ENCODE data around the gene SEMA5A.
A peak's percentile ranks its signal among the peaks of the same experiment; 100 is the strongest.

SEMA5A gene

DNA sequence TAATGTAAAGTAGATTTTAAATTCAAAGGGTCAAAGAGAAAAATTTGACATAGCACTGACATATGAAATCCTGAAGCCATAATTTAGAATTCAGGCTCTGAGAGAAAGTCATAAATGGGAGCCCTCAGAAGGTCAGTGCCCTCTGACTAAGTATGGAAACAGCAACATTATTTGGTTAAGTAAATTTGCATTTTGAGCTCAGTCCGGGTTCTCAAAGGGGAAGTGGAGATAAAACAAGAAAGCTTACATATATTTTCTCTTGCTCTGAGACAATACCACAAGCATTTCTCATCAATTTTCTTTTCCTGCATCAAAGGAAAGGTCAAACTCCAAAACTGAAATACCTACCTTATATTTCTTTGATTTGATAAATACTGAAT is 348.0 kb downstream of the SEMA5A start:
- peak; percentile 91 for DNase-seq

DNA sequence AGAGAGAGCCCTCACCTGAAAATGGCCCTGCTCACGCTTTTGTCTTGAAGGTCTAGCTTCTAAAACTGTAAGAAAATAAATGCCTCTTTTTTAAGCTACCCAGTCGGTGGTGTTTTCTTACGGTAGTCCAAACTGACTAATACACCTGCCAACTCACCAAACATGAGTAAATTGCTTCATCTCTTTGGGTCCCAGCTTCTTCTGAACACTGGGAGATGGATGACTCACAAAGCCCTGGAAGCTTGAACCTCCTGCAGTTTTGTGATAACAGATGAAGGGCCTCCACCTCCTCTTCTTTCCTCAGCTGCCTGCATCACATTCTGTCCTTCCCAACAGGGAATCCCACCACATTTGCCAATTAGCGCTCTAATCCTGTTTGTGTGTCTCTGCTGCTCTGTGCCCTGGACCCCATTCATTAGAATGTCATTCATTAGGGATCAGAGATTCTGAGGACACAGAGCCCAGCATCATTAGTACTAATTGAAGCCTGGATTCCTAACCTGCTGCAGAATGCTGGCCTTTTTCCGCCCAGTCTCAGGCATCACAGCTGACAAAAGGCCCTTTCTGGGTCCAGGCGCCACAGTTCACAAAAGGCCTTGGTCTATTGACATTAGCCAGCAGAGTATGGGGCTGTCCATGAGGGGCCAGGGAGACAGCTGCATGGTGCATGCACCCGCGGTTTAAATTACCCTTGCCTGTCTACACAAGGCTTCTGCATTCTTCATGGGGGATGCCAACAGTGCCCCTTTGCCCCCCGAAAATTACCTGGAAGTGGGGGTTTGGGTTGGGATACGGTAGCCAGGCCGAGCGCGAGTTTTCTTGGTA is 349.3 kb downstream of the SEMA5A start:
- DNase-seq = no peak

DNA sequence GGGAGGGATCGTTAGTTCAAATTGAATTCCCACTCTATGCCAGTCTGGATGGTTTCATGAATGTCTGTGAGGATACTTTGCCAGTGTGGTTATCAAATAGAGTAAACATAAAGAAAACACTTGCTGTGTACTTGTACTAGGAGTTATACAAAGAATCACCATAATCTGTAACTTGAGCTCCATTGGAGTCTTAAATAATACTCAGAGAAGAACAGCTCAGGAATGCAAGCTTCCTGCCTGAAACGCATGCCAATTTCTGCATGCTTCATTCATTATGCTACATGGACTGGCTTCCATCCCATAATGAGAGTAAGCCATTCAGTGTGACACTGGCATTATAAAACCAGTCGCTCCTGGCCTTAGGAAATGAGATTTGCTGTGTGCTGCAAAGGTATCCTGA is 351.4 kb downstream of the SEMA5A start:
- DNase-seq = no peak

DNA sequence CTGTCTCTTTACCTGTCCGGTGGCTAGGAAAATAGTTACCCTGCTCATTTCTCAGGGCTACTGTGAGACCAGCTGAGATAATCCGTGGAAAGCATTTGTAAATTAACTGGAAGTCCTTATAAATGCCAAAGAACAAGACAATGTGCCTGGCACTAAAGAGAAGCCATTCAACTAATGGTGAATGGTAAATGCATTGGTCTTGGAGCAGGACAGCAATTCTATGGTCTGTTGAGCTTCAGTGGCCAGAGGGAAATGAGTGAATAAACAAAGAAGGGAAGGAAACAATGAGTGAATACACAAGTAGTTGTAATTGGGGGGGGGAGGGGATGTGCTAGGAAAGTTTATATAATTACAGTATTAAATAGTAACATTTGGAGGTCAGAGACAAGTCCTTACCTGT is 353.6 kb downstream of the SEMA5A start:
- peak; percentile 47 for DNase-seq

DNA sequence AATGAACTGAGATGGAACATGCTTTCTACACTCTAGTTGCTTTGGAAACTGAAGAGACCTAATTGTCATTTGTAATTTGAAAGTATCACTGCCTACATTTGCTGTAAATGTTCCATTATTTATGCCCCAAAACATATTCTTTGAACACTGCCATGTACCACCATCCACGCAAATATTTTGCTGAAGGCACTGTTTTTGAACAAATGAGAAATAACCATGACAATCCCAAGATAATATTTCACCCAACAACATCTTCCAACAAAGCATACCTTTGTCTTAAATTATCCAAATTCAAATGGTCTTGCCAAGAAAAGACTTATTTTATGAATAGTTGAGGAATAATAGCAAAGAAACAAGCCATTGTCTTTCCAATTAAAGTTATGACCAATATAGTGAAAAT is 356.2 kb downstream of the SEMA5A start:
- no peak for DNase-seq

DNA sequence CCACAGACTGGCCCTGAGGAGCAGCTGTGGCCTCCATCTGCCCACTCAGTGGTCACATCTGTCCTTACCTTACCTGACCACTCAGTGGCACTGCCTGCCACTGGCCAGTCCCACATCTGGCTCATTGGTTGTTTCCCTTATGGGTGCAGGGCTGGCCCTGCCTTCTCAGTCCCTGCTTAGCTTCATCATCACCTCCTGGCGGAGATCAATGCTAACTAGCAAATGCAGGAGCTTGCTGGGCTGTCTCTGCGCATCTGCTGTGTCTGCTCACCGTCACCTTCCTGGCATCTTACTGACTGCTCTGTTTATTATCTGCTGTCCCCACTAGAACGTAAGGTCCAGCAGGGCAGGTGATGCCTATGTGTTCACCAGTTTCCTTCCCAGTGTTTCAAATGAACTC is 356.9 kb downstream of the SEMA5A start:
- DNase-seq = no peak

DNA sequence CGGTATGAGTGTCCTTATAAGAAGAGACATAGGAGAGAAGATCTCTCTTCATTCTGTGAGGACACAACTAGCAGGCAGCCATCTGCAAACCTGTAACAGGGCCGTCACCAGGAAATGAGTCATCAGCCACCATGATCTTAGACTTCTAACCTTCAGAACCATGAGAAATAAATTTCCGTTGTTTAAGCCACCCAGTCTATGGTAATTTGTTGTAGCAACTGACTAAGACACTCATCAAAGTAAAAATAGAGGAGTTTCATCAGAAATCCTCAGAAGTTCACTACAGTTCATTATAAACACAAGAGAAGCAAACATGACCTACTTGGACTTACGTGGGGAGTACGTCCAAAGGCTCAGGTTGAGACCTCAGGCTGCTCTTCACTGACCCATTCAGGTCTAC is 357.7 kb downstream of the SEMA5A start:
- no peak for DNase-seq

DNA sequence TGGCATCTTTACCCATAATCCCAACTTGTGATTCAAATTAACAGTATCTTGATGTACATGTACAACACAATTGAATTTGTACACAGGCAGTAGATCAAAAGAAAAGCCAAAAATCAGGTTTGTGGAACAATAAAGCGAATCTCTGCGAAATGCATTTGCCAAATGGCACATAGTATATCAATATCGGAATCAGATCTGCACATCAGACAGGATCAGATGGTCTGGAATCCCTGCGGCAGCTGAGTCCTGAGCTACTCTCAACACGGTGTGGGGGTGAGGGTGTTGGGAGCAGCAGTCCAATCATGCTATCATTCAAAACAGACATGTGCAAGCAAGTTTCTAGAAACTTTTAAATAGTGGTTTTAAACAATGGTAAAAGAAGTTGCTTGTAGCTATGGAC is 358.3 kb downstream of the SEMA5A start:
- no peak for DNase-seq

DNA sequence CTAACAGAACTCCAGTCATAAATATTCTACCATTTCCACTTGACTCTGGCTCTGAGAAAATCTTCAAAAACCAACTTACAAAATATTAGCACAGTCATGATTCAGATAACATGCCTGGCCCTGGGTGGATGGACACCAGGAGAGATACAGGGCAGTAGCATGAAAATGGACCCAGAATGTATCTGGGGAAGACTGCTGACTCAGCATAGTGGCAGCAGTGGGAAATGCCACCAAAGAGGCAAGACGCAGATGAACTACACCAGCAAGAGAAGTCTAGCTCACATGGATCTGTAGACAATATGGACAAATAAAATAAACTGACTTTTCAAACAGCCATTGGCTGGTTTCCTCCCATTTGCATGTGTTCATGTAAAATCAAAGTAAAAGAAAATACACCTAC is 359.8 kb downstream of the SEMA5A start:
- DNase-seq = no peak

DNA sequence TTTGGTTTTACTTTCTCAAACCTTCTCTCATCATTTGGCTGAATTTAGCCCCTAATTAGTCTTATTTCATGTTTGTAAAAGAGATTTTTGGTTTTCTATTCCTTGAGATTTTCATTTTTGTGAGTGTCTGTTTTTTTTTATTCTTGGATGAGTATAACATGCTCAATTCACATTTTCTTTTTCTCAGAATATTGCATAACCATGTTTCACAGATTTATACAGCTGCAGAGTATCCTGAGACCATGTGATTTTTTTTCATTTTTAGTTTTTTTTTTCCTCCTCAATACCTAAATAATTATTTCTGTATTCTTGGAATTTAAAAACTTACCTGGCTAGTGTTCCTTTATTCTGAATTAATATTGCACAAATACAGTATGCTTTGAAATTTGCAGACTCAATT is 361.9 kb downstream of the SEMA5A start:
- no peak for DNase-seq

DNA sequence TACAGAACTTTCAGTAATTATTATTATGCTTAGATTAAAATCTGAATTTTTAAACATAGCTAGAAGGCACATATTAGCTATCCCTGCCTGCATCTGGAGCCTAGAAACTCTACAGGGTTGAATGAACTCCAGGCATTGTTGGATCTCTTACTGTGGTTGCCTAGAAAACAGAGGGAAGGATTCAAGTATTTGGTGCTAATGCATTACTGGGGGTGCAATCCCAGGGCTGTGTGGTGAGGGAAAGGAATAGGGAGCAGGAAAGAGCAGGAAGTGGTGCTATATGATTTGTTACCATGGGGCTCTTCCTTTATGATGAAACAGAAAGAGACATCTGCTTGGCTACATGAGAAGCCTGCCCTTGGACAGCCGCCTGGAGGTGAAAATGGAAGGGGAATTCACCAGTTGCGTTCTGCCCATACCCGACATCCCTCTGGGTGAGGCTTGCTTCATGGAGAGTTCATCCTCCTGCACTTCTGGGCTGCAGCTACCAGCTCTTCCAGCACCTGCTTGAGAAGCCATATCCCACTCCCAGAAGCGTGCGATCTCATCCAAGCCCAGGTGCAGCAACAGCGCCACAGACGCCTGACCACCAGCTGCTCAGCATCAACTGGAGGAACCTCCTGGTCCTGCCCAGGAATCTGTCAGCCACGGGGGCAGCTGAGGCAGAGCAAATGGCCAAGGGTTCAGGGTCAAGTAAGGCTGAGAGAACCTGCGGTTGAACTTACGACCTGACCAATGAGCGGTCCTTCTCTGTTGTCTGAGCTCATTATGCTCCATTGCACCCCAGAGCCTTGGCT is 362.8 kb downstream of the SEMA5A start:
- no peak for DNase-seq

DNA sequence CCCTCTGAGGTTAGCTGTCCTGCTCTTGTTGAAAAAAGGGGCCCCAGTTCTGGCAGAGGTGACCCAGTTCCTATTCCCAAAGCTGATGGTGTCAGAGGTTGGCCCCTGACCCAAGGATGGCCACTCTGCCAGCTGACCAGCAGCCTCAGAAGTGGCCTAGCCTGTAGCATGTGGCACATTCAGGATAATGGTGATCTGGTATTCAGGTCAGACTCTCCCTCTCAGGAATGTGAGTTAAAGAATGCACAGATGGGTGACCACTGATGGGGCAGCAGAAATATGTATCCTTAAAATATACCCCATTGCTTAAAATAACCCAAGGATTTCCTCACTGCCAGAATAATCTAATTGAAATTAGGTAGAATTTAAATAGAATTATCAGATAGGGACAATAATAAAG is 369.2 kb downstream of the SEMA5A start:
- no peak for DNase-seq

DNA sequence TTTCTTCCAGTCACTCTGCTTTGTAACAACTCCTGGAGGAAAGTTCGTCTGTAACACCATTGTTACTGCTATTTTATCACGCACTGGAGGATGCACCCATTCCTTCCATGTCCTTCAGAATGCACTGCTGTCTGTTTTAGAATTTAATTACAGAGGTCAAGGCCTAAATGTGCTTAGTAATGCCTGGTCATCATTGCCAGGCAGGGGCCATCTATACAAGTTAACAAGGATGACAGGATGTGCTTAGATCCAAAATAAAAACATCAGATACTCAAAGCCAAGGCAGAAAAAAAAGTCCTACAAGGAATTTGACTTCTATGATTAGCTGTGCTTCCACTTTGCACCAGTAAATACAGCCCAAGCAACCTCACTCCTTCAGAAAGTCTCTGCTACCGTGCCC is 371.4 kb downstream of the SEMA5A start:
- no peak for DNase-seq

DNA sequence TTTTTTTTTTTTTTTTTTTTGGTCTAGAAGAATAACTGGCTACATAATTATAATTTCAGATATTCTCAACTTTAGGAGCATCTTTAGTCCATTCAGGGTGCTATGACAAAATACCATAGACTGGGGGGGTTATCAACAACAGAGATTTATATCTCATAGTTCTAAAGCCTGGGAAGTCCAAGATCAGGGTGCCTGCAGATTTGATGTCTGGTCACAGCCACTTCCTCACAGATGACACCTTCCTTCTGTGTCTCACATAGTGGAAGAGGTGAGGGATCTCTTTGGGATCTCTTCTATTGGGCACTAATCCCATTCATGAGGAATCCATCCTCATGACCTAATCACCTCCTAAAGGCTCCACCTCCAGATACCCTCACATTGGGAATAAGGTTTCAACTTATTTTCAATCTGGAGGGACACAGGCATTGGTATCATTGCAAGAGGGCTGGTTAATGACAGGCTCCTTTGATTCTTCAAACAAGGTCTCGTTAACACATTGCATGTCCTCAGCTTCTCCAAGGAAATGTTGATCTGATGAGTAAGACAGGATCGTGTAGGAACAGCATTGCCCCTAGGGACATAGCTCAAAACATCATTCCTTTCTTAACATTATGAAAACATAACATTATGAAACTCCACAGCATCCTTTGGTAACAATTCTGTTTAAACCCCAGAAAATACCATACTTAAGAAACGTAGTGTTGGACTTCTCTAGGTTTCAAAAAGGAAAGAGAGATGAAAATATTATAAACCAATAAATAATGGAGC is 372.4 kb downstream of the SEMA5A start:
- DNase-seq = no peak

DNA sequence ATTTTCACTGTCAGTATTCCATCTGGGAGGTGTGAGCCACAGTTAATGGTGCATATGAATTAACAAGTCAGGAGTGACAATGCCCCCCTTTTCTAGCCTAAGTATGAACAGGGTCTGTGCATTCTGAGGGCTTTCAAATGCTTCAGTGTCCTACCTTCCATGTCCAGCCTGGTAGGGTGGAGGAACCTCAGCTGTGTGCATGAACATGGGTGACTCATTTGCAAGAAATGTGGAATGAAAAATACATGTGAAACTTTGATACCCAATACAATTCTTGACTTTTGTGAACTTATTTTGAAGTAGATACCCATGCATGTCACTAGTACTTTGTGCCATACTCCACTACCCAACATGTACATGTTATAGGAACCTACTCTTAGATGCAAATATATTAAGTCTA is 375.8 kb downstream of the SEMA5A start:
- DNase-seq = no peak

DNA sequence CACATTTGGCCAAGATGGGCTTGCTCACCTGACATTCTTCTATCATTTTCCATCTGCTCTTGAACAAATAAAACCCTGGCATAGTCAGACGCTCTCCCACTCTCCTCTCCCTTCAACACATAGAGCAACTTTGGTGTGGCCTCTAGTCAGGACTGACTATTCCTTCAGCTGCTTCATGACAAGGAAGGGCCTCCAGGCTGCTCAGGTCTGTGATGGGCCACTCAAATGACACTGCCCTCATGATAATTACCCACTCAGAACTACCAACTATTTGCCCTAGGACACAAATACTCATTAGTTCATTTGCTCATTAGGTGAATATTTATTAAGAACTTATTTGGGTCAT is 376.3 kb downstream of the SEMA5A start:
- DNase-seq = no peak

DNA sequence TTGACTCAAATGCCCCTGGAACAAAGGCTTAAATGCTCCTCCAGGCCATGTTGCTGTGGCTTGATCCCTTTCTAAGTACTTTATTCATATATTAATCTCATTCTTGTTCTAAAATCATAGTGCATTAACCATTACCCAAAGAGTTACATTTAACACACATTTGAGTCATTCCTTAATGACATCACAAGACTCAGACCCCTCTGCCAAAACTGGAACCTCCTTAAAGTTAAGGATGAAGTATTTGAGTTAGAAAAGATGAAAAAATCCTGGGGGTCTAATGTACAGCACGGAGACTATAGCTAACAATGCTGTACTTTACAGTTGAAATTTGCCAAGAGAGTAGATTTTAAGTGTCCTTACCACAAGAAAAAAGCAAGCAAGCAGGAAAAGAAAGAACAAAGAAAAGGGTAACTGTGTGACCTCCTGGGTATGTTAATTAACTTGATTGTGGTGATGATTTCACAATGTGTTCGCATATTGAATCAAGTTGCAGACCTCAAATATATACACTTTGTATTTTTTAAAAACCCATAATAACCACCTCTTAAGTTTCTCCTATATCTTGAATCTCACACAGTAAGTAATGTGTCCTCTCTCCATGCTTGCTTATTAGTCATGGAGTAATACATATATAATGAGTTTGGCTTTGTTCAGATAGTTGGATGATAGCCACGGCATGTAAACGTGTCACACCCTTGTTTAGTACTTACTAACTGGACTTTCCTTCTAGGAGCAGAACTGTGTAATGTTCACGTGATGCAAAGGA is 376.9 kb downstream of the SEMA5A start:
- DNase-seq = no peak

DNA sequence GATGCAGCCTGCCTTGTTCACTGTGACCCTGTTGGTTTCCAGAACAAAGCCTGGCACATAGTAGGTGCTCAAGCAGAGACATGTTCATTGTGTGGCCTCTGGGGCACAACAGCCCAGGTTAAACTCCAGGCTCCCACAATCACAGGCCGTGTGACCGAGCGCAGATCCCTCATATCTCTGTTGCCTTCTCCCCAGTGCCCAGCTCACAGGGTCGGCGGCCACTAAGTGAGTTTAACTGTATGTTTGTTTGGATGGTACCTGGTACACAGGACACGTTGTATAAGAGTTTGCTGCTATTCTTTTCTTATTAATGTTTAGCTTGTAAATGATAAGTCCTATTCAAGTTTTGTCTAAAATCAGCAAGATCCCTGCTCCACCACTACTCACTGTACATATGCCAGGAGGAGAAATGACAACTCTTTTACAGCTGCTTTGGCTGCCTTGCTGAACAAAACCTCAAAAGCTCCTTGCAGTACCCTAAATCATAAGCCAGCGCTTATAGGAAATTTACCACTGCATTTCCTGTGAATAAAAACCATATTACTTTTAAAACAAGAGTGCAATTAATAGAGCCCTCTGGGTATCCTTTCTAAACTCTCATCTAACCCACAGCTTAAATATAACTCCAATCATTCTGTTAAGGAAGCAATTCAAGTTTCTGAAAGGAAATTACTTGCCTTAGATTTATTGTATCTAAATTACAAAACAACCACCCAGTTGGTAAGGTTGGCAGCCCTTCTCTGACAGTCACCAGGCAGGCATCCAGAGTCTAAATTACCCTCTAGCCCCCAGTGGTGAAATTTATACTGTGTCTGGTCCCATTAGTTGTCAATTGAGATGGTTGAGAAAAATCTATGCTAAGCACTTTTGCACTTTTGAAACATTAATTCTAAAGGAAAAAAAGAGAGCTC is 379.4 kb downstream of the SEMA5A start:
- DNase-seq = no peak

DNA sequence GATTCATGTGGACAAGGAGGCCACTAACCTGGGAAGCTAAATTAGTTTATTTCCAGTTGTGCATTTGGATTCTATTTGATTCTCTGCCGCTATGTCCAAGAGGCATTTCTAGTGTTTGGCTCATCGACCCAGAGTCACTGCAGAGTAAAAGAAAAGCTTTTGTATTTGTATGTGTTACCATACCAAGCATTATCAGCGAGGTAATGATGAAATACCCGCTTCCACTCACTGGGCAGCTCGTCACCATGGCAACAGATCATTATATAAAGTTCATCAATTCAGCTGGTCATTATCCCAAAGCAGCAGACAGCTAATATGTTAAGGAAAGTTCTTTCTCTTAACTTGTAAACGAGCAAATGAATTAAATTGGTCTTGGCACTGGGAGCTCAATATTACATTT is 380.3 kb downstream of the SEMA5A start:
- DNase-seq = no peak

DNA sequence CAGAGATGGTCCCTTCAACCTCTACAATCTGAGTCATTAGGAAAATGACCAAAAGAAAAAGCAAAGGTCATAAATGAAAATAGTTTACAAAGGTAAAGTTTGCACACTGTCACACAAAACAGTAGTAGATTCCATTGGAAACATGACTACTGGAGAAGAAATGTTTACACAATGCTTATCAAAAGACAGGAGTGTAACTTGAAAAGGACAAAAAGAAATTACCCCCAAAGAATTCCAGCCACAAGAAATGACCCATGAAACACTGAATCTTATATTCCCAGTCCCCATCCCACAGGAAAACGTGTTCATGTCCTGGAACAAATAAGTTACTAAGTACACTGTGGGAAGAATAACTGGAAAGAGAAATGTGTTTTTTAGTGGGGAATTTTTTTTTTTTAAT is 385.1 kb downstream of the SEMA5A start:
- no peak for DNase-seq

DNA sequence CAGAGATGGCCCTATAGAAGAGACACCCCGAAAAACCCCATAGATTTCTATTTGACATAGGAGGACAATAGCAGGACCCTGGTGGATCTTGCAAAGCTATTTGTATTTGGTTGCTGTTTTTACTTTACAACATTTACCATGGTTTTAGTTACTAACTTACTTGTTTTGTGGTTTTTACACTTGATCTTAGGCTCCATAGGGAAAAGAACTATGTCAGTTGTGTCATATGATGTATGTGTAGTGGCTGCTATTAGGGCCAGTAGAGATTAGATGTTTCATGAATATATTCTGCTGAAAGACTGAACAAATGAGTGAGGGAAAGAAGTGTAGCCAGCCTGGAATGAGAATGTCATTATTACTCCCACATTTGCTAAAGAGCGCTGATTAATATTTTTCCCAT is 388.1 kb downstream of the SEMA5A start:
- DNase-seq = no peak

DNA sequence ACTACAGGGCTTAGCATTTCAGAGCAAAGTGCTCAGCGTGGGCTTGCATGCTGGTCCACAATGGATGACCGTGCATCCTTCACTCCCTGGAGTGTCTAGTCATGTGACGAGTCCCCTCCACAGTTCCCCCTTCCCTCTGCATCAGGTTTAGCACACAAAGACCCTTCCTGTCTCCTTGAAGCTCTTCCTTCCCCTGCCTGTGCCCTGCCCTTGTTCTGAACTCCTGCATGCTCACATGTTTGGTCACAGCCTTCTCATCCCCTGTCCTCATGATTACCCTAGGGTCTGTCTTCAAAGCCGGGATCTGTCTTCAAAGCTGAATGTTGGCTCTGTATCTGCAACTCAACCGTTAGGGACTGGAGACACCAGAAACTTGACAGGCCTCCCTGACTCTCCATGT is 388.9 kb downstream of the SEMA5A start:
- no peak for DNase-seq

All from NCI-H526 treated with DMSO at 0.1 percent for 48 hours (cell line).